SK-N-SH (cell line): ENCODE data around the gene SPATA12. TPM values are rescaled to one million over a fixed set of nuclear protein-coding genes. Genes with fewer than 3 reads are reported as not detected.

Source experiments
- CTCF ChIA-PET: fragments of 300-600, 350-600 bp; formaldehyde crosslinking; extraction: SDS; loops from one replicate; lab custom pipeline; 2021; lab: Yijun Ruan, JAX
- POLR2A ChIA-PET: fragments of 350-600 bp; sonication (Branson Sonifier 250); formaldehyde crosslinking; extraction: SDS; loops from one replicate; lab custom pipeline; 2020; ENCODE audit warnings: antibody characterized with exemption, inconsistent platforms; lab: Yijun Ruan, JAX
- DNase-seq: peaks from one replicate; pipeline ENCODE4 v3.0.0; 2012
- H2AFZ ChIP-seq: fragments of 200-600 bp; sonication (generic); 2 replicates; pipeline ENCODE4 v1.8.1; 2016; ENCODE audit warnings: antibody characterized with exemption, mild to moderate bottlenecking, low read depth
- H3F3A ChIP-seq: fragments of 200-600 bp; sonication (generic); replicated peaks from 2 replicates; pipeline ENCODE3; 2016; ENCODE audit warnings: antibody characterized with exemption, mild to moderate bottlenecking; ENCODE audit not compliant: insufficient read depth
- H3K27ac ChIP-seq, 2 experiments: fragments of 200-500 bp in 1 of 2; fragments of 200-600 bp in 1 of 2; sonication (Bioruptor generic) in 1 of 2; sonication (generic), shearing (Covaris generic) in 1 of 2; 2 replicates each; pipeline versions ENCODE4 v1.5.1 to v1.6.1; 2014 to 2016; ENCODE audit warnings: low read depth in 2 of 2, inconsistent platforms in 1 of 2, low read length in 1 of 2, mild to moderate bottlenecking in 1 of 2, mixed read lengths in 1 of 2
- H3K27me3 ChIP-seq: fragments of 200-600 bp; sonication (generic), shearing (Covaris generic); 2 replicates; pipeline ENCODE4 v1.6.1; 2016; ENCODE audit warnings: mixed run types; ENCODE audit not compliant: insufficient read depth
- H3K36me3 ChIP-seq, 2 experiments: fragments of 200-500 bp in 1 of 2; fragments of 200-600 bp in 1 of 2; sonication (Bioruptor generic) in 1 of 2; sonication (generic) in 1 of 2; replicated peaks in 1 of 2; 2 replicates each; pipeline versions ENCODE3 to v1.5.1; 2014 to 2016; ENCODE audit warnings: low read length in 1 of 2, mild to moderate bottlenecking in 1 of 2; ENCODE audit not compliant: insufficient read depth in 2 of 2, control insufficient read depth in 1 of 2
- H3K4me1 ChIP-seq, 2 experiments: fragments of 200-500 bp in 1 of 2; fragments of 200-600 bp in 1 of 2; sonication (Bioruptor generic) in 1 of 2; sonication (generic), shearing (Covaris generic) in 1 of 2; 2 replicates each; pipeline versions ENCODE4 v1.5.1 to v1.6.1; 2014 to 2016; ENCODE audit warnings: low read depth in 1 of 2, low read length in 1 of 2, mixed run types in 1 of 2; ENCODE audit not compliant: insufficient read depth in 2 of 2, control insufficient read depth in 1 of 2
- H3K4me2 ChIP-seq: fragments of 200-600 bp; sonication (generic), shearing (Covaris generic); 2 replicates; pipeline ENCODE4 v1.6.1; 2017; ENCODE audit warnings: mixed run types
- H3K4me3 ChIP-seq, 2 experiments: fragments of 200-500 bp in 1 of 2; fragments of 200-600 bp in 1 of 2; sonication (Bioruptor generic) in 1 of 2; sonication (generic), shearing (Covaris generic) in 1 of 2; 2 replicates each; pipeline versions ENCODE4 v1.5.1 to v1.8.1; 2014 to 2016; ENCODE audit warnings: low read depth in 2 of 2, inconsistent platforms in 1 of 2, low read length in 1 of 2, mild to moderate bottlenecking in 1 of 2, mixed read lengths in 1 of 2, moderate library complexity in 1 of 2
- H3K79me2 ChIP-seq: fragments of 200-600 bp; sonication (generic); 2 replicates; pipeline ENCODE4 v1.8.1; 2017; ENCODE audit warnings: mild to moderate bottlenecking; ENCODE audit not compliant: insufficient read depth
- H3K9ac ChIP-seq: fragments of 200-600 bp; sonication (generic); 2 replicates; pipeline ENCODE4 v1.6.1; 2017; ENCODE audit warnings: mixed run types
- H3K9me2 ChIP-seq: fragments of 200-600 bp; sonication (generic); 2 replicates; pipeline ENCODE4 v1.6.1; 2017; ENCODE audit warnings: mixed run types
- H3K9me3 ChIP-seq: fragments of 200-600 bp; sonication (generic); 2 replicates; pipeline ENCODE4 v1.6.1; 2017; ENCODE audit warnings: mixed run types, mild to moderate bottlenecking, moderate library complexity
- H4K20me1 ChIP-seq: fragments of 200-600 bp; sonication (generic); 2 replicates; pipeline ENCODE4 v1.6.1; 2017; ENCODE audit warnings: mild to moderate bottlenecking, mixed run types; ENCODE audit not compliant: insufficient read depth
- CHD2 ChIP-seq: fragments of 150-350 bp; IDR thresholded peaks from 2 replicates; pipeline ENCODE4 v1.6.1; 2018; ENCODE audit warnings: low read length; ENCODE audit not compliant: partially characterized antibody
- ELF1 ChIP-seq: IDR thresholded peaks from 2 replicates; pipeline ENCODE4 v1.4.0; 2012
- EP300 ChIP-seq, 2 experiments: IDR thresholded peaks; 2 replicates each; pipeline versions ENCODE4 v1.4.0 to v1.6.1; 2012; ENCODE audit warnings: borderline replicate concordance in 1 of 2, low read depth in 1 of 2, low read length in 1 of 2
- EZH2phosphoT487 ChIP-seq: fragments of 200-600 bp; sonication (generic); IDR thresholded peaks from 2 replicates; pipeline ENCODE4 v1.6.1; 2017; ENCODE audit warnings: low read depth, mixed run types, mild to moderate bottlenecking, antibody characterized with exemption, moderate library complexity, borderline replicate concordance
- FOSL2 ChIP-seq: IDR thresholded peaks from 2 replicates; pipeline ENCODE4 v1.4.0; 2012; ENCODE audit warnings: low read depth, mild to moderate bottlenecking, moderate library complexity, borderline replicate concordance
- FOXJ3 ChIP-seq: sonication (generic); formaldehyde crosslinking; IDR thresholded peaks from 2 replicates; pipeline ENCODE4 v1.5.1; 2020; ENCODE audit warnings: mild to moderate bottlenecking, missing genetic modification reagents
- FOXM1 ChIP-seq: IDR thresholded peaks from 2 replicates; pipeline ENCODE4 v1.4.0; 2012; ENCODE audit warnings: low read depth, mild to moderate bottlenecking
- GABPA ChIP-seq: IDR thresholded peaks from 2 replicates; pipeline ENCODE4 v1.4.0; 2012; ENCODE audit warnings: low read depth, mild to moderate bottlenecking
- JUND ChIP-seq: IDR thresholded peaks from 2 replicates; pipeline ENCODE4 v1.4.0; 2012
- RCOR1 ChIP-seq: fragments of 150-350 bp; IDR thresholded peaks from 2 replicates; pipeline ENCODE4 v1.6.1; 2017; ENCODE audit warnings: antibody characterized with exemption, low read length
- REST ChIP-seq: IDR thresholded peaks from 2 replicates; pipeline ENCODE4 v1.6.1; 2012; ENCODE audit warnings: mild to moderate bottlenecking, low read depth, low read length, moderate library complexity
- RXRA ChIP-seq: IDR thresholded peaks from 2 replicates; pipeline ENCODE4 v1.4.0; 2012; ENCODE audit warnings: low read depth, mild to moderate bottlenecking, borderline replicate concordance
- SIN3A ChIP-seq: IDR thresholded peaks from 2 replicates; pipeline ENCODE4 v1.6.1; 2012; ENCODE audit warnings: low read depth, mild to moderate bottlenecking, low read length, moderate library complexity, borderline replicate concordance
- YY1 ChIP-seq: IDR thresholded peaks from 2 replicates; pipeline ENCODE4 v1.4.0; 2012; ENCODE audit warnings: low read depth, mild to moderate bottlenecking
- whole genome bisulfite sequencing: methylation state at CpG from one replicate; pipeline ENCODE4 v1.1.6; 2017; ENCODE audit warnings: low lambda C conversion rate; 5-methylcytosine and 5-hydroxymethylcytosine counted together
- polyA plus RNA-seq, 3 experiments: library from polyadenylated mRNA; depleted of rRNA; stranded (reverse); fragments of >200 nt; gene quantifications; 2 replicates each; pipeline ENCODE4 v1.2.3, GENCODE V29; 2012
- TF ChIP-seq, protein P1 (sequence below): fragments of 150-350 bp; IDR thresholded peaks from 2 replicates; pipeline ENCODE4 v1.6.1; 2017; ENCODE audit warnings: antibody characterized with exemption, low read length, low read depth, borderline replicate concordance
- TF ChIP-seq, protein P2 (sequence below): IDR thresholded peaks from 2 replicates; pipeline ENCODE4 v1.4.0; 2012; ENCODE audit warnings: low read depth
- TF ChIP-seq, protein P3 (sequence below): fragments of 150-350 bp; IDR thresholded peaks from 2 replicates; pipeline ENCODE4 v1.6.1; 2016; ENCODE audit warnings: mild to moderate bottlenecking, low read depth, low read length
- TF ChIP-seq, protein P4 (sequence below): IDR thresholded peaks from 2 replicates; pipeline ENCODE4; 2012

Gene SPATA12
- polyA plus RNA-seq, 1 of the 3 experiments (the other 2 are of a cell fraction): 0.33 TPM

DNA sequence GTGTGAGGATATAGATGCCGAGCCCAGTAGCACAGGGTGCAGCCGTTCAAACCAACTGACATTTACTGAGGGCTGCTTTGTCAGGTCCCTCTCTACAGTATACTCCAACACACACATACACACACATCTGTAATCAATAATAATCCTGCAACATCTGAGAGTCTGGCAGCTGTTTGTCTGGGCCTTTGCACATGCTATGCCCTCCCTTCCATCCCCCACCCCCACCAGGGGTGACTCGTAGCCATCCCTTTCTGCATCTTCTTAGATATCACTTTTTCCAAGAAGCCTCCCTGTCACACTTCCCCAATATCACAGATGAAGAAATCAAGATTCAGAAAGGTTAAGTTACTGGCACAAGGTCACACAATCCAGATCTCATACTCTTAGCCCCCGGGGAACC is 13.7 kb downstream of the SPATA12 start:
- H3K4me2 ChIP-seq: no peak overlapping the region
- CTCF ChIA-PET: no interaction called here
- no peaks in the 10 kb centered on the region for H4K20me1 ChIP-seq
- no peaks in the 10 kb centered on the region for H3K36me3 ChIP-seq
- peaks cover under 1% of the 10 kb centered on the region for H3F3A ChIP-seq
- no peaks in the 10 kb centered on the region for H3K9me2 ChIP-seq
- WGBS: 91% methylated on average over 4 of the region's 4 CpGs
- peaks cover 0 to 5% of the 10 kb centered on the region in 2 experiments; a peak in 1 of 4 replicates for H3K4me1 ChIP-seq
- H3K27ac ChIP-seq: no peak overlapping the region
- POLR2A ChIA-PET: no interaction called here
- H2AFZ ChIP-seq: no peak overlapping the region
- no peaks in the 10 kb centered on the region for H3K9me3 ChIP-seq
- H3K79me2 ChIP-seq: no peaks in the 10 kb centered on the region
- H3K4me3 ChIP-seq: no peak overlapping the region
- no peak for TF ChIP-seq EZH2phosphoT487
- no peak for TF ChIP-seq REST
- TF ChIP-seq RXRA: no peak
- no peak for TF ChIP-seq GABPA
- no peak for TF ChIP-seq FOSL2
- no peak for TF ChIP-seq YY1
- TF ChIP-seq EP300 (IDR thresholded peaks at IDR 0.05; ENCODE audit: borderline replicate concordance in 1 of 2, low read depth in 1 of 2, low read length in 1 of 2): no peak
- no peak for TF ChIP-seq JUND
- TF ChIP-seq ELF1: no peak
- no peak for TF ChIP-seq RCOR1
- TF ChIP-seq, protein P1, sequence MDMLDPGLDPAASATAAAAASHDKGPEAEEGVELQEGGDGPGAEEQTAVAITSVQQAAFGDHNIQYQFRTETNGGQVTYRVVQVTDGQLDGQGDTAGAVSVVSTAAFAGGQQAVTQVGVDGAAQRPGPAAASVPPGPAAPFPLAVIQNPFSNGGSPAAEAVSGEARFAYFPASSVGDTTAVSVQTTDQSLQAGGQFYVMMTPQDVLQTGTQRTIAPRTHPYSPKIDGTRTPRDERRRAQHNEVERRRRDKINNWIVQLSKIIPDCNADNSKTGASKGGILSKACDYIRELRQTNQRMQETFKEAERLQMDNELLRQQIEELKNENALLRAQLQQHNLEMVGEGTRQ: no peak
- TF ChIP-seq CHD2: no peak
- TF ChIP-seq SIN3A: no peak
- TF ChIP-seq, protein P2, sequence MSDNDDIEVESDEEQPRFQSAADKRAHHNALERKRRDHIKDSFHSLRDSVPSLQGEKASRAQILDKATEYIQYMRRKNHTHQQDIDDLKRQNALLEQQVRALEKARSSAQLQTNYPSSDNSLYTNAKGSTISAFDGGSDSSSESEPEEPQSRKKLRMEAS: no peak
- TF ChIP-seq, protein P3, sequence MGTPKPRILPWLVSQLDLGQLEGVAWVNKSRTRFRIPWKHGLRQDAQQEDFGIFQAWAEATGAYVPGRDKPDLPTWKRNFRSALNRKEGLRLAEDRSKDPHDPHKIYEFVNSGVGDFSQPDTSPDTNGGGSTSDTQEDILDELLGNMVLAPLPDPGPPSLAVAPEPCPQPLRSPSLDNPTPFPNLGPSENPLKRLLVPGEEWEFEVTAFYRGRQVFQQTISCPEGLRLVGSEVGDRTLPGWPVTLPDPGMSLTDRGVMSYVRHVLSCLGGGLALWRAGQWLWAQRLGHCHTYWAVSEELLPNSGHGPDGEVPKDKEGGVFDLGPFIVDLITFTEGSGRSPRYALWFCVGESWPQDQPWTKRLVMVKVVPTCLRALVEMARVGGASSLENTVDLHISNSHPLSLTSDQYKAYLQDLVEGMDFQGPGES: no peak
- TF ChIP-seq, protein P4, sequence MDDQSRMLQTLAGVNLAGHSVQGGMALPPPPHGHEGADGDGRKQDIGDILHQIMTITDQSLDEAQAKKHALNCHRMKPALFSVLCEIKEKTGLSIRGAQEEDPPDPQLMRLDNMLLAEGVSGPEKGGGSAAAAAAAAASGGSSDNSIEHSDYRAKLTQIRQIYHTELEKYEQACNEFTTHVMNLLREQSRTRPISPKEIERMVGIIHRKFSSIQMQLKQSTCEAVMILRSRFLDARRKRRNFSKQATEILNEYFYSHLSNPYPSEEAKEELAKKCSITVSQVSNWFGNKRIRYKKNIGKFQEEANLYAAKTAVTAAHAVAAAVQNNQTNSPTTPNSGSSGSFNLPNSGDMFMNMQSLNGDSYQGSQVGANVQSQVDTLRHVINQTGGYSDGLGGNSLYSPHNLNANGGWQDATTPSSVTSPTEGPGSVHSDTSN: no peak
- no peak for TF ChIP-seq FOXJ3 (CRISPR knock-in tag)
- no peak for TF ChIP-seq FOXM1
- no peaks in the 10 kb centered on the region for H3K27me3 ChIP-seq
- no peak for DNase-seq
- no peak overlapping the region for H3K9ac ChIP-seq
